Uterus (tissue), 2 donors: ENCODE measurements around the gene DNAJB5.
A peak's percentile ranks its signal among the peaks of the same experiment; 100 is the strongest.

Source experiments
- POLR2A ChIP-seq, 2 donors: fragments of 450-650 bp; IDR thresholded peaks; one replicate each; pipeline ENCODE4 v1.6.1; 2016; ENCODE audit warnings: antibody characterized with exemption in 2 of 2, mild to moderate bottlenecking in 1 of 2, moderate library complexity in 1 of 2
- TF ChIP-seq, protein P1 (sequence below), 4 experiments: fragments of 200-600 bp in 2 of 4; fragments of 450-650 bp in 2 of 4; sonication (generic) in 2 of 4; IDR thresholded peaks; one replicate each; pipeline ENCODE4 v1.5.1; 2016 to 2019; ENCODE audit warnings: antibody characterized with exemption in 4 of 4, mild to moderate bottlenecking in 2 of 4, moderate library complexity in 1 of 4

DNA sequence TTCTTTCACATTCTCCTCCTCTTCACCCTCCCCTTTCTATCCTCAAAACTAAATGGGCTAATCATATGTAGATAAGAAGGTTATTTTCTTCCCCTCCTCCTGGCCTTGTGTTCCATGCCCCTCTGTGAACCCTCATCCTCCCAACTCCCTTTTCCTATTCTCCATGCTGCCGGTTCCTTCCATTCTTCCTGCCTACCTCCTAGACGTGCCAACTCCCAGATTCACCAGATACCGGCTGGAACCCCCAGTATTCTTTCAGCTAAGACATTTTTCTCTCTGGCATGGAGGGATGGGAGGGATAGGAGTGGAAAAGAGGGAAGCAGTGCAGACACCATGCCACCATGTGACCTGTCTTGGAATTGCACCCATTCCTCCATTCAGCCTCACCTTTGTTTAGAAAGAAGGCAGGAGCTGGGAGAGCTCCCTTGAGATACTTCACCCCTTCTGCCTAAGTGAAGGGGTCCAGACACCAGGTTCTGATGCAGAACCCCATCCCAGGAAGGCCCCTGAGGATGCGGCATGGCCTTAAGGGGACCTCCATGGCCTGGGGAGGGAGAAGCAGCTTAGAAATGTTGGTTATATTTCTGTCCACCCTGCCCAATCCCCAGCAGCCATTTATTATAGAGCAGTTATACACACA lies 4.8 kb downstream of the DNAJB5 start:
- no peak for TF ChIP-seq POLR2A (IDR thresholded peaks at IDR 0.05)
- TF ChIP-seq, protein P1, sequence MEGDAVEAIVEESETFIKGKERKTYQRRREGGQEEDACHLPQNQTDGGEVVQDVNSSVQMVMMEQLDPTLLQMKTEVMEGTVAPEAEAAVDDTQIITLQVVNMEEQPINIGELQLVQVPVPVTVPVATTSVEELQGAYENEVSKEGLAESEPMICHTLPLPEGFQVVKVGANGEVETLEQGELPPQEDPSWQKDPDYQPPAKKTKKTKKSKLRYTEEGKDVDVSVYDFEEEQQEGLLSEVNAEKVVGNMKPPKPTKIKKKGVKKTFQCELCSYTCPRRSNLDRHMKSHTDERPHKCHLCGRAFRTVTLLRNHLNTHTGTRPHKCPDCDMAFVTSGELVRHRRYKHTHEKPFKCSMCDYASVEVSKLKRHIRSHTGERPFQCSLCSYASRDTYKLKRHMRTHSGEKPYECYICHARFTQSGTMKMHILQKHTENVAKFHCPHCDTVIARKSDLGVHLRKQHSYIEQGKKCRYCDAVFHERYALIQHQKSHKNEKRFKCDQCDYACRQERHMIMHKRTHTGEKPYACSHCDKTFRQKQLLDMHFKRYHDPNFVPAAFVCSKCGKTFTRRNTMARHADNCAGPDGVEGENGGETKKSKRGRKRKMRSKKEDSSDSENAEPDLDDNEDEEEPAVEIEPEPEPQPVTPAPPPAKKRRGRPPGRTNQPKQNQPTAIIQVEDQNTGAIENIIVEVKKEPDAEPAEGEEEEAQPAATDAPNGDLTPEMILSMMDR (IDR thresholded peaks at IDR 0.05) = peak; percentile 45 to 62 (median 52)
